ENCODE results near the gene IL1A. TPM values are rescaled to one million over a fixed set of nuclear protein-coding genes. Genes with fewer than 3 reads are reported as not detected.

IL1A gene
- total and polyA plus RNA-seq, 10 of the 15 experiments (the other 5 are each of a cell fraction or from before 2014, with no cell fraction given), result 0.10 to 8.7 (median 6.9) TPM

- H3K27ac ChIP-seq (ENCODE audit: control insufficient read depth, insufficient read depth), result no peak overlapping the region
- DNase-seq (ENCODE audit: low read depth, low spot score) (no peak), FAIRE-seq (no peak), ATAC-seq (no peak)
- TF ChIP-seq ZNF274 (IDR thresholded peaks at IDR 0.05; ENCODE audit: insufficient read depth, insufficient read length) (no peak), E2F8 (IDR thresholded peaks at IDR 0.05; ENCODE audit: low read depth, partially characterized antibody) (no peak)
- no peaks in the 10 kb centered on the region for H4K20me1 ChIP-seq (ENCODE audit: control insufficient read depth, insufficient read depth)
- no peak overlapping the region for H2AFZ ChIP-seq (ENCODE audit: control insufficient read depth, low read depth, low read length)
- peaks cover 10% of the 10 kb centered on the region for H3K4me1 ChIP-seq (ENCODE audit: control insufficient read depth, insufficient read depth, low read length)
- BruUV-seq (replicated peaks), result no TSS peak
- H3K36me3 ChIP-seq (ENCODE audit: control insufficient read depth in 2 of 2, insufficient read depth in 2 of 2, low read length in 1 of 2), result no peaks in the 10 kb centered on the region
- no peaks in the 10 kb centered on the region for H3K79me2 ChIP-seq (ENCODE audit: control insufficient read depth, insufficient read depth, low read length)
- intact Hi-C loops (cut with micrococcal nuclease; ENCODE audit: unreplicated experiment) (no loop called here), in situ Hi-C loops (cut with MboI) (no loop called here)
- H3K9ac ChIP-seq (ENCODE audit: control insufficient read depth, insufficient read depth, low read length), result no peak overlapping the region
- ChIA-PET SMC1A (ENCODE audit: uncharacterized antibody, unreplicated experiment) (interaction anchor here (1.0 to 1.2 kb wide), 2 partner anchors 24 to 109 kb away, joined by 3 read pairs; no protein-coding TSS in a partner anchor), CTCF (interaction anchor here (0.6 kb wide), 1 partner anchor 292 kb away, joined by 5 read pairs; no protein-coding TSS in a partner anchor), POLR2A (interaction anchor here (0.6 kb wide), 1 partner anchor 169 kb away, joined by 4 read pairs; no protein-coding TSS in a partner anchor), RAD21 (ENCODE audit: unreplicated experiment) (no interaction called here)
- no peaks in the 10 kb centered on the region for H3K9me3 ChIP-seq (replicated peaks; ENCODE audit: control insufficient read depth, insufficient read depth, low read length)
- H3K4me3 ChIP-seq, result no peak overlapping the region
- no peaks in the 10 kb centered on the region for H3K27me3 ChIP-seq (replicated peaks in 1 of 2; ENCODE audit: control insufficient read depth in 2 of 2, insufficient read depth in 2 of 2, low read length in 1 of 2)
- no peak overlapping the region for H3K4me2 ChIP-seq (ENCODE audit: control insufficient read depth, insufficient read depth)
Measured at GRCh38 chr2:112777036-112777435, 7.3 kb downstream of the IL1A start.

- no peak overlapping the region for H3K4me2 ChIP-seq (ENCODE audit: control insufficient read depth, insufficient read depth)
- H3K4me3 ChIP-seq, result no peak overlapping the region
- H3K9me3 ChIP-seq (replicated peaks; ENCODE audit: control insufficient read depth, insufficient read depth, low read length), result no peaks in the 10 kb centered on the region
- H2AFZ ChIP-seq (ENCODE audit: control insufficient read depth, low read depth, low read length), result no peak overlapping the region
- DNase-seq (ENCODE audit: low read depth, low spot score) (no peak), ATAC-seq (no peak), FAIRE-seq (no peak)
- ChIA-PET SMC1A (ENCODE audit: uncharacterized antibody, unreplicated experiment) (no interaction called here), CTCF (no interaction called here), POLR2A (no interaction called here), RAD21 (ENCODE audit: unreplicated experiment) (no interaction called here)
- BruUV-seq (replicated peaks), result no TSS peak
- intact Hi-C loops (cut with micrococcal nuclease; ENCODE audit: unreplicated experiment) (no loop called here), in situ Hi-C loops (cut with MboI) (no loop called here)
- no peaks in the 10 kb centered on the region for H4K20me1 ChIP-seq (ENCODE audit: control insufficient read depth, insufficient read depth)
- H3K9ac ChIP-seq (ENCODE audit: control insufficient read depth, insufficient read depth, low read length), result no peak overlapping the region
- H3K27me3 ChIP-seq (replicated peaks in 1 of 2; ENCODE audit: control insufficient read depth in 2 of 2, insufficient read depth in 2 of 2, low read length in 1 of 2), result no peaks in the 10 kb centered on the region
- H3K4me1 ChIP-seq (ENCODE audit: control insufficient read depth, insufficient read depth, low read length), result peaks cover under 1% of the 10 kb centered on the region; the same call in 1 of the 2 replicates
- H3K27ac ChIP-seq (ENCODE audit: control insufficient read depth, insufficient read depth), result no peak overlapping the region
- H3K79me2 ChIP-seq (ENCODE audit: control insufficient read depth, insufficient read depth, low read length), result no peaks in the 10 kb centered on the region
- WGBS (ENCODE audit: insufficient coverage, insufficient replicate concordance, low lambda C conversion rate, missing lambda C conversion rate), result no CpG with 5 or more reads among the region's 3 CpGs
- H3K36me3 ChIP-seq (ENCODE audit: control insufficient read depth in 2 of 2, insufficient read depth in 2 of 2, low read length in 1 of 2), result no peaks in the 10 kb centered on the region
- TF ChIP-seq EP300 (IDR thresholded peaks at IDR 0.05; ENCODE audit: borderline replicate concordance in 1 of 2, control insufficient read depth in 1 of 2, low read depth in 2 of 2, low read length in 2 of 2) (no peak), ASH2L (IDR thresholded peaks at IDR 0.05; ENCODE audit: borderline replicate concordance, low read depth) (no peak), CEBPZ (IDR thresholded peaks at IDR 0.05; ENCODE audit: low read depth, low read length) (no peak), MEF2A (IDR thresholded peaks at IDR 0.05; ENCODE audit: insufficient read depth, low read depth, low read length) (peak; percentile 66; the same call in 1 of the 2 replicates), KAT2A (conservative IDR thresholded peaks at IDR 0.05; ENCODE audit: control insufficient read depth, low read depth, low read length) (no peak), RBBP5 (conservative IDR thresholded peaks at IDR 0.05) (no peak)
- TF ChIP-seq, protein P1, sequence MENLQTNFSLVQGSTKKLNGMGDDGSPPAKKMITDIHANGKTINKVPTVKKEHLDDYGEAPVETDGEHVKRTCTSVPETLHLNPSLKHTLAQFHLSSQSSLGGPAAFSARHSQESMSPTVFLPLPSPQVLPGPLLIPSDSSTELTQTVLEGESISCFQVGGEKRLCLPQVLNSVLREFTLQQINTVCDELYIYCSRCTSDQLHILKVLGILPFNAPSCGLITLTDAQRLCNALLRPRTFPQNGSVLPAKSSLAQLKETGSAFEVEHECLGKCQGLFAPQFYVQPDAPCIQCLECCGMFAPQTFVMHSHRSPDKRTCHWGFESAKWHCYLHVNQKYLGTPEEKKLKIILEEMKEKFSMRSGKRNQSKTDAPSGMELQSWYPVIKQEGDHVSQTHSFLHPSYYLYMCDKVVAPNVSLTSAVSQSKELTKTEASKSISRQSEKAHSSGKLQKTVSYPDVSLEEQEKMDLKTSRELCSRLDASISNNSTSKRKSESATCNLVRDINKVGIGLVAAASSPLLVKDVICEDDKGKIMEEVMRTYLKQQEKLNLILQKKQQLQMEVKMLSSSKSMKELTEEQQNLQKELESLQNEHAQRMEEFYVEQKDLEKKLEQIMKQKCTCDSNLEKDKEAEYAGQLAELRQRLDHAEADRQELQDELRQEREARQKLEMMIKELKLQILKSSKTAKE (IDR thresholded peaks at IDR 0.05; ENCODE audit: low read depth, poor library complexity, severe bottlenecking), result no peak
Measured at GRCh38 chr2:112776113-112776512, 8.2 kb downstream of the IL1A start.

Data from GM12878 (cell line).